Measurements from ENCODE around the gene WDR35.
"Not testable (repeated sequence)": the region's sequence is repeated elsewhere in the genome, so short reads cannot be mapped to it uniquely, and the experiment has no call there.

Gene WDR35

DNA sequence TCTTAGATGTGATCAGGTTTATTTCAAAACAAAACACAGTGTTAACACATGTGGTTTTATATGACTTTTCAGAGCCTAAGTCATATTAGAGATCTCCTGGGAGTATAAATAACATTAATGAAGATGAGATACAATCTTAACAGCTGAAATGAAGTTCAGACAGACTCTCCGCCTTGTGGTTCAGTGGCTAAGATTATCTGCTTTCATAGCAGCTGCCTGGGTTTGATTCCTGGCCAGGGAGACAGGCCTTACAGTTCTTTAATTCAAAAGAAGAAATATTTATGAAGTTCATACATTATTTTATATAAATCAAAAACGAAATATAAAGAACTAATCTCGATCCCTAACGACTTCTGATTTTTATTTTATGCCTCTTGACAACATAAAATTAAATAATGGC lies 52.9 kb downstream of the WDR35 start:
- DNase-seq (ENCODE audit: low read depth): no peak

DNA sequence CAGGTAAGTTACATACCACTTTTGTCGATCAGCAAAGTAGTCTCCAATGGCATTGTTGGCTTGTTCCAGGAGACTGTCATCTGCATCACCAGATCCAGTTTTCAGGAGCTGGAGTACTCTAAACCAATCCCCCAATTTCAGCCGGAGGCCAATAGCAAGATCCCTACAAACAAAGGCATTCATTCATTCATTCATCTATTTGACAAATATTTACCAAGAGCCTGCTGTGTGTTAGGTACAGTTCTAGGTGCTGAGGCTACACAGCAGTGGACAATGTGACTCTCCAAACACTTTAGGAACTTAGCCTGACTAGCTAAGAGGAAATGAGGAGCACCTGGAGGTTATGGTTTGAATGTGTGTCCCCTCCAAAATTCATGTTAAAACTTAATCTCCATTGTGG lies 53.7 kb downstream of the WDR35 start:
- no peak for DNase-seq (ENCODE audit: low read depth)

DNA sequence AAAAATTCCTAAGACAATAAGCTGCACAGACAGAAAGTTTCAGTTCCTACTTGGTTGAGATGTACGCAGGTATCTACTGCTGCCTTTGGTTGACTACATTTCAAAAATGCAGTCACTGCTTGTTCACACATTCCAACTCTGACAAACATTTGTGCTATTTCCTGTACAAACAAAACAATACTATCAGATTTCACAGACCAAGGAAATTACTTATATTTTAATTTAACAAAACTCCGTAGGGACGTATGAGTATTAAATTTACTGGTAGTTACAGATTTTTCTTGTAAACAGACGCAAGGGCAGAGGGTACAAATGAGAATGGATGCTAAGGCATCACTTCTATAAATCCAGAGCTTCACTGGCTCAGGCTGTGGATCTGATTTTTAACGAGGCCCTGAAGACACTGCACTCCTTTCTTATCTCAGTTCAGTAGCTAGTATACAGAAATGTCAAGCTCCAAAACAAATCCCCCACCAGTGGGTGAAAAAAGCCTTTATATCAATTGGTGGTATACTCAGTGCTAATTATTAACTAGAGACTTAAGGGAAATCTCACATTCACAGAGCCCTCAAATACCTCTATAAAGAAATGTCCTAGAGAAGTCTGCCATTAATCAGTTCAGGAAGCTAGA lies 56.4 kb downstream of the WDR35 start:
- DNase-seq (ENCODE audit: low read depth): peak; percentile 37

DNA sequence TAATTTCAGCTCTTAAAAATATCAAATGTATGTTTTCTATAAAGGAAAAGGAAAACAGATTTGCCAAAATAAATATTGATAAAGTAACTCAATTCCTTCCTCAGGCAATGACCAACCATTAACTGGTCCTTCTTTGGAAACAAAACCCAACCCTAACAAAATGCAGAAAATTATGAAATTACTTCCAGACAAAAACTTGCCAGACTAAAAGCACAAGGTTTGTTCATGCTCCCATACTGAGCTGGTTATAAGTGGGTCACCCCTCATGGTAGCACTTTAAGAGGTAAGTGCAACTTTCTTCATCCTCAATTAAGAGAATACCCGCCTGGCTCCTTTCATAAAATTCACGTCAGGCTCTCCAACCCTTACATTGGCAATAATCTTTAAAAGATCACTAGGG lies 57.0 kb downstream of the WDR35 start:
- DNase-seq (ENCODE audit: low read depth): no peak

DNA sequence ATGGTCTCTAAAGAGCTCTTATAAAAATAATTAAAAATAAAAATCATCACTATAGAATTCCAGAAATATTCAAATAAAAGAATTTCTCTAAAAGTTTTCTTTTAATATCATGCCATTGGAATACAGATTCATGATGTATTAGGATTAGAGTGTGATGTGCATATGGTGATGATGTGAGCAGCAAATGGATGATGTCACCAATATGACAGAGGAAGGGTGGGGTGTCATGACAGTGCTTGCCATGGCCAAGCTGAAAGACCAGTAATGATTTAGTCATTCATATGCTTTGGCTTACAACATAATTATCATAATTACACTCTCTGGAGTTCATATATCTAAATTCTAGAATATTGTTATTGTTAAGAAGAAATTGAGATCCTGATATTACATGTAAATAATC lies 60.7 kb downstream of the WDR35 start:
- DNase-seq (ENCODE audit: low read depth): no peak

DNA sequence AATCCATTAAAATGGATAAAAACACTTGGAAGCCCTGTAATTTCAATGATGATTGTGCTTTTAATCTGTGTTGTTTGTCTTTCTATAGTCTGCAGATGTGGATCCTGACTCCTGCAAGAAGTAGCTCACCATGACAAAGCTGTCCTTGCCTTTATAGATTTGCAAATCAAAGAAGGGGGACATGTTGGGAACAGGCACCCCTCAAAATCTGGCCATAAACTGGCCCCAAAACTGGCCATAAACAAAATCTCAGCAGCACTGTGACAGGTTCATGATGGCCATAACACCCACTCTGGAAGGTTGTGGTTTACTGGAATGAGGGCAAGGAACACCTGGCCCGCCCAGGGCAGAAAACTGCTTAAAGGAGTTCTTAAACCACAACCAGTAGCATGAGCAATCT lies 62.1 kb downstream of the WDR35 start:
- not testable (repeated sequence) for DNase-seq (ENCODE audit: low read depth)

DNA sequence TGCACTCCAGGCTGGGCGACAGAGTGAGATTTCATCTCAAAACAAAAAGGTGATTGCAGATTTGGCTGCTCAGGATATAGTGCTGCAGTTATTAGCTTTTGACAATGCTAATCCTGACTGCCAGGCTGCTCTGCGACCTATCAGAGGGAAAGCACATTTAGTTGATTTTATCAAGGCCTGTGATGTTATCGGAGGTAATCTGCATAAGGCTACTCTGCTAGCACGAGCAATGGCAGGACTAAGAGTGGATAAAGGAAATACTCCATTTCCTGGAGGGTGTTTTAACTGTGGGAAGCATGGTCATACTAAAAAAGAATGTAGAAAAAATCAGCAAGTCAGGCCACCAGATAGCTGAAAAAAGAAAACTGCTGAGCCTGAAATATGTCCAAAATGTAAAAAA lies 65.4 kb downstream of the WDR35 start:
- not testable (repeated sequence) for DNase-seq (ENCODE audit: low read depth)

DNA sequence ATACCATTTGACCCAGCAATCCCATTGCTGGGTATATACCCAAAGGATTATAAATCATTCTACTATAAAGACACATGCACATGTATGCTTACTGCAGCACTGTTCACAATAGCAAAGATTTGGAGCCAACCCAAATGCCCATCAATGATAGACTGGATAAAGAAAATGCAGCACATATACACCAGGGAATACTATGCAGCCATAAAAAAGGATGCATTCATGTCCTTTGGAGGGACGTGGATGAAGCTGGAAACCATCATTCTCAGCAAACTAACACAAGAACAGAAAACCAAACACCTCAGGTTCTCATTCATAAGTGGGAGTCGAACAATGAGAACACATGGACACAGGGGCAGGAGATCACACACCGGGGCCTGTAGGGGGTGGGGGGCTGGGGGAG lies 67.7 kb downstream of the WDR35 start:
- not testable (repeated sequence) for DNase-seq (ENCODE audit: low read depth)

DNA sequence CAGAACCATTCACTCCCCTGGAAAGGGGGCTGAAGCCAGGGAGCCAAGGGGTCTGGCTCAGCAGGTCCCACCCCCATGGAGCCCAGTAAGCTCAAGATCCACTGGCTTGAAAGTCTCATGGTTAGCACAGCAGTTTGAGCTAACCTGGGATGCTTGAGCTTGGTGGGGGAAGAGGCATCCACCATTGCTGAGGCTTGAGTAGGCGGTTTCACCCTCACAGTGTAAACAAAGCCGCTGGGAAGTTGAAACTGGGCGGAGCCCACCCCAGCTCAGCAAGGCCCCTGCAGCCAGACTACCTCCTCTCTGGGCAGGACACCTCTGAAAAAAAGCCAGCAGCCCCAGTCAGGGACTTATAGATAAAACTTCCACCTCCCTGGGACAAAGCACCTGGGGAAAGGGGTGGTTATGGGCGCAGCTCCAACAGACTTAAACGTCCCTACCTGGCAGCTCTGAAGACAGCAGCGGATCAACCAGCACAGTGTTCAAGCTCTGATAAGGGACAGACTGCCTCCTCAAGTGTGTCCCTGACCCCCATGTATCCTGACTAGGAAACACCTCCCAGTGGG lies 73.4 kb downstream of the WDR35 start:
- DNase-seq (ENCODE audit: low read depth): no peak

DNA sequence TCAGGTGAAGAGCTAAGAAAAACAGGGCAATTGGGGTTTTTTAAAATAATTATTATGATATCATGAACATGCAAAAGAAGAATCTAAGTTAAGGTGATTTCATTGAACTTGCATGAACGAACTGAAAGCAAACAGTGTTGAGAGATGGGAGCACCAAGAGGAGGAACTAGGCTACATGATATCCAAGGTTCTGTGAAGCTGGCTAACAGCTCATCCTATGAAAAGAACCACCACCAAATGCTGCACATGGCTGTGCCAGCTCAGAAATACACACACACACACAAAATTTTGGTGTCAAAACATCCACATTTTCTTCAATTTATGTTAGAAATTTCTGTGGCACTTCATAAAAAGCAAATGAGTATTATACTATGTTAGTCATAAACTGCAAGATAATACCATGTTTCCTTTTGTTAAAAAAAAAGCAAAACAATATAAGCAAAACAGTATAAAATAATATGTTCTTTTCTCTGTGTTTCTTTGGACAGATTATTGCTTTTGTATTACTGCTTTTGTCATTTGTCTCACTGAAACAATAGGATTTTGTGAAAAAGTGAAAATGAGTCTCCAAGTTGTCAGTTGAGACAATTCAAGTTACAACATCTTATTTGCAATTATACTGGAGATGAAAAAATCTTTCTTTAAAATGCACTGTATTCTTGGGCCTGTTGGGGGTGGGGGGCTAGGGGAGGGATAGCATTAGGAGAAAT lies 75.5 kb downstream of the WDR35 start:
- no peak for DNase-seq (ENCODE audit: low read depth)

DNA sequence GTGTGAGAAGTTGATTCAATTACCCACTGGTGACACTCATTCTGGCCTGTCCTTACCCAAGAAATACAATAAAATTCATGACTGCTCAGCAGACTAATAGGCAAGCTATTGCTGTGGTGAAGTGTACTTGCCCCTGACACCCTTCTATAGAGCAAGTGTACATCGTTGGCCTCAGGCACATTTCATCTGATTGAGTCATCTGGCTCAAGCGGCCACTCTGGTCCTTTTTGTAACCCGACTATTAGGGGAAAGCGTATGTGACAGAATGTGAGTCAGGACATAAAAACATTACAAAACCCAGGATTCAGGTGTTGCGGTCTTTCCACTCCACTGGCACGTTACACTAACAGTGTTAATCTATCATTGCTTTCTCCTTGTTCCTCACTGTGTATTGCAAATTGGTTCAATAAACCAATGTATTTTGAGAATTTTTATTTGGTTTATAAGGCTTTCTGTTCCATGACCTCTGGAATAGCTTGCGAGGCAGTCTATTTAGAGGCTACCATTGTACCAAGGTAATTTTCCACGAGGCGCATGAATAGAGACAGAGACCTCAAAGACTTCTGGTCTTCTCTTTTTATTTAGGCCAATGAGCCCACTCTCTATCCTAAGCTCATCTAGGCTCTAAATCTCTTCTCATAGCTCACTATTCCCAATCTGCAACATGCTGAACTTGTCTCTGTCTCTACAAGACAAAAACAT lies 77.9 kb downstream of the WDR35 start:
- peak; percentile 58 for DNase-seq (ENCODE audit: low read depth)

DNA sequence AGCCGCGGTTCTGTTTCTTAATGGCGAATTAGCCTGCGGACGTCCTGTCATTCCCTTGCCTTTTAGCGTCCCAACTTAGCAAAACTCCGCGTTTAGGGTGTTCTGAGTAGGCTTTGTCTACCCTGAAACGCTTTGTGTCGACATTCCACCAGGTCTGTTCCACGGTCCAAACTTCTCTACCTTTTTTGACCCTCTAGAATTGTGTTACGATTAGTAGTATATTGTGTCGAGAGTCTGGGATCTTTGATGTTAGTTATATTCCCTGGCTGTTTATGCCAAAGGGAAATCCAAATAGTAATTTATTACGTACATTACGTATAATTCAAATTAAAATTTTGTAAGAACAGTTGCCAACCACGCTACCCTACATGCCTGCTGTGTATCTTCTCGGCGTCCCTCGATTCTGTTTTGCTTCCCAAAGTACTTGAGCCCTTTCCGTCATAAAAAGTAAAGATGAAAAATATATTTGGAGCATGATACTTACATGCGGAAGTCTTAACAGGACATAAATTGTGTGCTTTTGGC lies 87.6 kb downstream of the WDR35 start:
- no peak for DNase-seq (ENCODE audit: low read depth)

DNA sequence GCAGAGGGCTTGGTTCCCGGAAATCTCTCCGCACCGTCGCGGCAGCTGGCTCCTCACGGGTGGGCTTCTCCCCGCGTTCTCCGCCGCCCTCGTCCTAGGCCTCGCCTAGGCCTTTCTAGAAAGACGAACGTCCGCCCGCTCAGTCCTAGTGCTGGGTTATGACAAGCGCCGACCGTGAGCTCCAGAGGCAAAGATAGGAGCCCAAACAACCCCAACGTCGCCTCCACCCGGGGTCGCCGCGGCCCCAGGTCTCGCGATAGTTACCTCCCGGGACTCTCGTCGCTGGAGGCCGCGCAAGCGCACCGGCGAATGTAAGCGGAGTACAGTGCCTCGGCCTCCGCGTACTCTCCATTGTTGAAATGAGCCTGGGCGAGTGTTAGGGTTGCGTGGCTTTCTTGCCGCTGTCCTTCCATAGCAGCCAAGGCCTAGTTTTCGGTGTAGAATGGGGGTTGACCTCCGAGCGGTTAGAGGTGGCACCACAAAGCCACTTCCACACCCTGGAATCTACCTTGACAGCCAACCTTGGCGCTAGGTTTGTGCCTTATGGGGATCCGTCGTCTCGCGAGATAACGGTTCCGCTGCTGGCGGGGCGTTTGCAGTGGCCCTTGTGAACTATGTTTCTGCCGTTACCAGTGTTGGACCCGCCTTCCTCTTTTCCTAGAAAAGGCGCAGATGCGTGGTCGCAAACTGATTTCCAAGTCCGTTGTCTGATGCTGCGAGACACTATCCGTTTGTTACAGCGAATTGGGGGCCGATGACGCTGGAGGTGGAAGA lies 88.3 kb downstream of the WDR35 start, which contains the start of gene TTC32:
TSS of gene TTC32 (minus strand) at position 542 of the 774 bp plus-strand sequence. CDS start at position 413, 129 bp downstream.
- peak; percentile 87 for DNase-seq (ENCODE audit: low read depth)

DNA sequence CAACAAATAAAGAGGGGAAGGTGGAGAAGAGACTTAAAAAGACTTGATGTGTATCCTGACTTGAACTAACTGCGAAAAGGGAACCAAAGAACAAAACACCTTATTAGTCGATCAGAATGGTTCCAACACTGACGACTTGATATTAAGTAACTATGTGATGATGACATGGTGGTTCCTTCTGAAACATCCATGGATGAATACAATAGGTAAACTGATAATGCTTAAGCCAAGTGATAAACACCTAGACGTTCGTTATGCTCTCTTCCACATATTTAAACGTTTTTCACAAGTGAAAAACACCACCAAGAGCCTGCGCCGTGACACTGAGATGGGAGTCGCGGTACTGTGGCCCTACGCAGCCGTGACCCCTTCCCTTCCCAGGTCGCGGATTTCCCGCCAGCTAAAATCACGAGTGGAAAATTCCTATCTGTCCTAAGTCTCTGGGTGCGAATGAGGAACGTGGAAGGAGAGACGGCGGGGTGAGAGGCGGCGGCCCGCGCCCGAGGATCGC lies 88.9 kb downstream of the WDR35 start:
- no peak for DNase-seq (ENCODE audit: low read depth)

DNA sequence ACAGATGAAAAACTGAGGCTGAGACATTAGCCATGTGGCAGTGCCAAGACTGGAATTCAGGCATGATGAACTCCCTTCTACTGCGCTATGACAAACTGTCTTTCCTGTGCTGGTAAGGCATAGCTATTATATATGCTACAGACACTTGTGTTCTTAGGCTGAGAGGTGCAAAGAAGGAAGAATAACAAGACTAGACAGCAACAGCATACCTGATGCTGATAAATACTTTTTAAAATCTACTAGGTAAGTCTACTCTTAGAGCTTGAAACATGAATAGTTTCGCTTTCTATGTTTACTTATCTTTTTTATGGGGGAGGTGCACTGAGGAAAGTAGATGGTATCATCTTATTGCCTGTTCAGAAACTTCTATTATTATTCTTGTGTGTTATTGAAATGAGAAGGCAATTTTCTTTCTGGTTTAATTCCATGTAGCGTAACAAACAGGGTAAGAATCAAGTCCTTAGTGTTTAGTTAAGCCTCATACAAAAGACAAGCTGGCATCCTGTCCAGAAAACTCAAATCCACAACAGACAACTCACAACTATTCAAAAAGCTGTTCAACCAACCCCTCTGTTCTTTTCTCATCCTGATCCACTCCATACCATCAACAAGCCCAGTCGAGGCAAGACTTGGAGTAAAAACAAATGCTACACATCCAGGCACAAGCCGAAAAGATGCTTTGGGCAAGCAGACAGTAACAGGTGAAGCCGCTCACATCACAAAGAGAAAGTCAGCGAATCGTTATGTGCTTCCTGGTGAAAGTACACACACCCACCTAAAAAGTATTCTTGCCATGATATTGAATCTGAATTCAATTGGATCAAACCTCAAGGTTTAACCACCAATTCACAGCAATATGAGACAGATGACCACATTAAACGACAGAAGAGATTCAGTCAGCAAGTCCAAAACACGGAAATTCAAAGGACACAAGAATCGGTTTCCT lies 89.6 kb downstream of the WDR35 start:
- no peak for DNase-seq (ENCODE audit: low read depth)

DNA sequence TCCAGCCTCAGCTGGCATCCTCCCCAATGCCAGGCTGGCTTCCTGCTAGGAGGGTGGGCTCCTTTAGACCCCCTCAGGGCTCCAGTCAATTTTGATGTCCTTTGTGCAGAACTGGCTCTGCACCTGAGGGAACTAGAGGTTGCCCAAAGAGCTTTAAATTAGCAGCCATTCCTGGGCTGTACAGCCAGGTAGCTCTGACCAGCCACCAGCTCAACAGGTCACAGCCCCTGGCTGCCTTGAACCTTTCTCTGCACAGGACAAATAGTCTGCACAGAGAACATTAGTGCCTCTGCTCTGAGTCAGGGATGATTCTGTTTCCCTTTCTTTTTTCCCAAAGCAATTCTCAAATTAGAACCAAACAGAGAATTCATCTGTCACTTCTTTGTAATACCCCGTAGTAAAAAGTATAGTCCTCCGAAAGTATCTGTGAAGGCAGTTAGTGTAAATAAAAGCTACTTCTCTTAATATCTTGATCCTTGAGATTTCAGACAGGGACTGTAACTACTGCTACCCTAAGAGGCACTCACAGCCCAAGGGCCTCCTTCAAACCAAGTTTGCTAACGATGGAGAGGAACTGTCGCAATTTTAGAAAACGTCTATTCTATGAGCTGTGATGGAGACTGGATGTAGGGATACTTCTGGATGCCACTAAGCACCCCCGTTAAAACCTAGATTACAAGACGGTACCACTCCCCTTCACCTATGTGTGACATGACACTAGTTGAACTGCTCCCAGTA lies 91.1 kb downstream of the WDR35 start:
- no peak for DNase-seq (ENCODE audit: low read depth)

DNA sequence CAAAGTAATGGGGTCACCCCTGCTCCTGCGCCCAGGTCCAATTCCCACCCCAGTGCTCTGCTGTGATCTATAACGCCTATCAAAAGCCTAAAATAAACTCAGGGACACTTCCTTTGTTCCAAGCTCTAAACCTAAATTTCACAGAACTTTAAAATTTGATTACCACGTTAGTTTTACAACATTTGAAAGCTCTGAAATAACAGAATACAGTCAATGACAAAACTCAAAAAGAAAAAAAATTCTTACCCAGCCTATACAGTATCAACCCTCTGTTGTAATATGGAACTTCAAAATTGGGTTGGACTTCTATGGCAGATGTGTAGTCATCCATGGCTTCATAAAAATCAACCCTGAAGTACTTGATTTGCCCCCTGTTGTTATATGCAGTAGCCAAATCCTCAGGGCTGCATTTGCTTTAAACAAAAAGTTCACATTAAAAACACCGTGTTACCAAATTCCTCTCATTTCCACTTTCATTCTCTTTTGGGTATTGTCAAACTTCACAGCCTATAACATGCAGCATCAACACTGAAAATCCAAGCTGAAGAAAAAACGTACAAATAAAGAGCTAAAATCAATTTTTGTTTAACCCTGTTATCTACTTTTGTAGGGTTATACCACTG lies 92.2 kb downstream of the WDR35 start:
- DNase-seq (ENCODE audit: low read depth): no peak

DNA sequence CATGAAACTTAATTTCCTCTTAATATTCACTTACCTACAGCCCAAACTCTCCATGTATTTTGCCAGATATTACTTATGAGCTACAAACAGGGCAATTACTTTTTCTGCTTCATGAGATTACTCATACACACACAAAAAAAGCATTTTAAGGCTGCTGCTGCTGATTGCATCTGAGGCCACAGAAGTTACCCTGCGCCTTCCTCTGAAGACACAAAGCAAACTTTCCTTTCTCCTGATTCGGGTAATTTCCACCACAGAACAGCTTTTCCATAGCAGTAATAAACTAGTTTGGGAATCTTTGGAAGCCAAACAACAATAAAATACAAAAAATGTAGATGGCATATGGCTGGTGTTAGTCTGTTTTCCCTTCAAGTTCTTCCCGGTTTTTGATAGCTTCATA lies 94.4 kb downstream of the WDR35 start:
- DNase-seq (ENCODE audit: low read depth): no peak

DNA sequence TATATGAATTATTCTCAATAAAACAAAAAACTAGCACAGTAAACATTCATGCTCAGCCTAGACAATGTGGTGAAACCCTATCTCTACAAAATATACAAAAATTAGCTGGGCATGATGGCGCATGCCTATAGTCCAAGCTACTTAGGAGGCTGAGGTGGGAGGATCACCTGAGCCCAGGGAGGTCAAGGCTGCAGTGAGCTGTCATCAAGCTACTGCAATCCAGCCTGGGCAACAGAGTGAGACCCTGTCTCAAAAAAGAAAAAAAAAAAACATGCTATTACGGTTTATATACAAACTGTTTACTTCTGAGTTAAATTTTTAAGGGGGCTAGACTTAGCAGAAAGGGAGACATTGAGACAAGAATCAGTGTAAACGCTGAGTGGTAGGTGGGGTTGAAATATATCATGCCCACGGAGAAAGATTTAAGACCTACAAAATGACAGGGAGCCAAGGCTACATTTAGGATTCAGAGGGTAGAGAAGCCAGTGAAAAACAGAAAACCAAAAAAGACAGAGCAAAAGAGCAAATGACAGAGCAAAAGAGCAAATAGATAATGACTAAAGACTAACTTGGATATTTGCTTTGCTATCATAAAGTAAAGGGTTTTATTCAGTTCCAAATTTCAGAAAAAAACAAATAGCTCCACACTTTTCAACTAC lies 95.6 kb downstream of the WDR35 start:
- no peak for DNase-seq (ENCODE audit: low read depth)
